Stimulated activated CD8-positive, alpha-beta memory T cell treated with anti-CD3 and anti-CD28 coated beads, Interleukin-7, amount 100 ng/mL, for 4 hours (primary cell): ENCODE results near the gene SYNGR1.

Experiments used
- DNase-seq, 2 donors: peaks; one replicate each; pipeline ENCODE4 v3.0.0-alpha.2; 2020; ENCODE audit warnings: low read depth in 2 of 2

SYNGR1 gene, protein sequence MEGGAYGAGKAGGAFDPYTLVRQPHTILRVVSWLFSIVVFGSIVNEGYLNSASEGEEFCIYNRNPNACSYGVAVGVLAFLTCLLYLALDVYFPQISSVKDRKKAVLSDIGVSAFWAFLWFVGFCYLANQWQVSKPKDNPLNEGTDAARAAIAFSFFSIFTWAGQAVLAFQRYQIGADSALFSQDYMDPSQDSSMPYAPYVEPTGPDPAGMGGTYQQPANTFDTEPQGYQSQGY

GRCh38 chr22:39349967-39350726 is at the start of gene SYNGR1:
SYNGR1 (plus strand) TSS chr22:39349991; CDS start chr22:39350011, 20 bp downstream.
- no peak for DNase-seq

DNA sequence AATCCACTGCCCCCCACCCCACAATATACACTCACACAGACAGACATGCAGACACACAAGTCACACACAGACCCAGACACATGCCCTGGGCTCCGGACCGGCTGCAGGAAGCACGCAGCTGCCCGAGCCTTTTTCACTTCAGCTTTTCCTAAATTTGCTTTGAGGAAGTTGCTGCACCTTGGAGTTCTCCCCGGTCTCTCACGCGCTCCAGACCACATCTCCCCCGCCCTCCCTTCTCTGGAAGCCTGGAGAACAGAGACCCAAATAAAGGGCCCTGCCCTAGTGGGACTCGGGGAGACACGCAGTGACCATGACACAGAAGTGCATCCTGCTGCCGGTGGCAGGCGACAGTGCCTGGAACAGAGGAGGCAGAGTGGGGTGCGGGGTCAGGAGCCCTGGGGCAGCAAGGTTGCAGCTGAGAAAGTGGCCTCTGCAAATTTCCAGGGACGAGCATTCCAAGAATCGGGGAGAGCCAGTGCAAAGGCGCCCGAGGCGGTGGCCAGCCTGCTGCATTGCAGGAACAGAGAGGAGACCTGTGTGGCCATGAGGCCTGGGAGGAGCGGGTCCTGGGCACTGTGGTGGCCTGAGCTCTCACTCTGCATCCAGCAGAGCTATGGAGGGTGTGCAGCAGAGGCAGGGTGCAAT is 49.5 kb upstream of the SYNGR1 start:
- DNase-seq, result no peak

DNA sequence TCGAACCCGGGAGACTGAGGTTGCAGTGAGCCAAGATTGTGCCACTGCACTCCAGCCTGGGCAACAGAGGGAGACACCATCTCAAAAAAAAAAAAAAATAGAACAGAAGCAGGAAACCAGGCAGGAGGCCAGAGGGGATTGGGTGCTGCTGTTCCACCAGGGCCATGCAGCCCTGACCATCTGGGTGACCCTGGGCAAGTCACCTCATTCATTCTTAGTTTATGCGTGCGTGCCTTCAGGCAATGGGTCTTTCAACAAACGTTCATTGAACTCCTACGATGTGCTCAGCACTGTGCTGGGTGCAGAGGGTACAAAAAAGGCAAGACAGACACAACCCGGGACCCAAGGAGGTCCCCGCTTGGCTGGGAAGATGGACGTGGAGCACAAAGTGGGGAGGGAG is 48.7 kb upstream of the SYNGR1 start:
- DNase-seq, result no peak

DNA sequence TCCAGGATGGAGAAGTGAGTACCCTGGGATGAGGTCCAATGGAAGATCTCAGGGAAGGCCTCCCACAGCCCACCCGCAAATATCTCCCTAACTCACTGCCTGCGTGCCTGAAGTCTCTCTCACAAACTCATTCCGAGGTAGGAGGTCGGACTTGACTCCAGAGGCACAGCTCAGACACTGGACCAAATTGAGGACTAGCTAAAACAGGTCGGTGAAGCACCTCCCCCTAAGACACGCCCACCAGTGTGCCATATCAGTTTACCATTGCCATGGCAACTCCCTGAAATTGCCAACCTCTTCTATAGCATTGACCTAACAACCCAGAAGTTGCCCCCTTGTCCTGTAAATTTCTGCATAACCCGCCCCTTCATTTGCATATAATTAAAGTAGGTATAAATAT is 47.9 kb upstream of the SYNGR1 start:
- DNase-seq, result no peak

GRCh38 chr22:39302431-39302960 is 47.3 kb upstream of the SYNGR1 start:
- DNase-seq, result no peak

GRCh38 chr22:39303358-39303757 is 46.4 kb upstream of the SYNGR1 start:
- DNase-seq, result no peak

DNA sequence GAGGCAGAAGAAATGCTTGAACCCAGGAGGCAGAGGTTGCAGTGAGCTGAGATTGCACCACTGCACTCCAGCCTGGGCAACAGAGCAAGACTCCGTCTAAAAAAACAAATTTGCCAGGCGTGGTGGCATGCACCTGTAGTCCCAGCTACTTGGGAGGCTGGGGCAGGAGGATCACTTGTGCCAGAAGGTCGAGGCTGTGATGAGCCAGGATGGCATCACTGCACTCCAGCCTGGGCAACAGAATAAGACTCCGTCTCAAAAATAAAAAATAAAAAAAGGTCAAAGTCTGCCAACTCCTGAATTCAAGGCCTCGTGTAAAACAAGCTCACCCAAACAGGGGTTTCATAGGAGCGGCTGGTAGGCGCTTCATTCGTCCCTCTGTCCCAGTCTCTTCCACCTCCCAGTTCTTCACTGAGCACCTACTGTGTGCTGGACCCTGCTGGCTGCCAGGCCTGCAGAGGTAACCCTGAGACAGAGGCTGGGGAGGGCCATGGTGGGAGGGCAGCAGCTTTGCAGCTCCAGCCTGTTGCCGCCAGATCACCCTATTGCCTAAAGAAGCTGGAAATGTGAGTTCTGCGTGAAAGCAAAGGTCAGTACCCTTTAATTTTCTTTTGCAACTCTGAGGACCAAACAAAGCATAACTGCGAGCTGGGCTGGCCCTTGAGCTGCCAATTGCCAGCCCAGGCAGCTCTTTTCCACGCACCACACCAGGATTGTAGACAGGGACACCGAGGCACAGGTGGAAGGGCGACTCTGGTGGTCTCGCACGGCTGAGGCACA is 45.7 kb upstream of the SYNGR1 start:
- DNase-seq, result no peak

DNA sequence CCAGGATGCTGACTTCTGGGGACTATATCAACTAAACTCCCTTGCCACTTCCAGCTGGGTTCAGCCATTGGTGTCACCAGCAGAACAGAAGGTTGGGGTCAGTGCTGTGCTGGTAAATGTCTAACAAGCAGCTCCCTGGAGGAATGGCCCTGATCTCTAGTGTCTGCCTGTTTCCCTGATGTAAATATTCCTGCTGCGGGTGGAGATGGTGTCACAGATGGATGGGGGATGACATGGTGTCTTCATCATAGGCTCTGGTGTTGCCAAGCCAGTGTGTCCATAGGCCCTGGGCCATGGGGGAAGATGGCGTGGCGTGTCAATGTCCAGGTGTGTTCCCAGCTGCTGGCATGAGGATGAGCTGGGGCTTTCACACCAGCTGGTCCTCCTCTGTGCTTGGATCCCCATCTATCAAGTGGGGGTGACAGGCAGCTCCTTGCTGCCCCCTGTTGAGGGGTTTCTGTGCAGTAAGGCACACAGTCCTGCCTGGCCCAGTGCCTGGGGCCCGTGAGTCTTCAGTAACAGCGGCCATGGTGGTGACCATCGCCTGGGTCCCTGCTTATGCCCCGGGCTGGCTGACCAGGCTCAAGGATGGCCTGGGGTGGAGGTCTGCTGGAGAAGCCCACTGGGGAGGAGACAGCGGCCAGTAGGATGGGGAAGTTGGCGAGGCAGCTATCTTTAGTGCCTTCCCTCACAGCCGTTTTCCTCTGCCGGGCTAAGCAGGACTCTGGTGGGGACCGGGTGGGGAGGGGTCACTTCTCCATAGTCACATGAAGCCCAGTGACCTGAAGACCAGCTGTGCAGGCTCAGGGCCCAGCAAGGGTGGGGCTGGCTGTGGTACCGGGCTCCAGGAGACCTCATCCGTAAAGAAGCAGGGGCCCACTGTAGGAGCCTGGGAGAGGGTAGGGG is 43.1 kb upstream of the SYNGR1 start:
- peak in 1 of 2 donors; percentile 41 for DNase-seq

GRCh38 chr22:39308614-39309363 is 41.0 kb upstream of the SYNGR1 start:
- no peak for DNase-seq

DNA sequence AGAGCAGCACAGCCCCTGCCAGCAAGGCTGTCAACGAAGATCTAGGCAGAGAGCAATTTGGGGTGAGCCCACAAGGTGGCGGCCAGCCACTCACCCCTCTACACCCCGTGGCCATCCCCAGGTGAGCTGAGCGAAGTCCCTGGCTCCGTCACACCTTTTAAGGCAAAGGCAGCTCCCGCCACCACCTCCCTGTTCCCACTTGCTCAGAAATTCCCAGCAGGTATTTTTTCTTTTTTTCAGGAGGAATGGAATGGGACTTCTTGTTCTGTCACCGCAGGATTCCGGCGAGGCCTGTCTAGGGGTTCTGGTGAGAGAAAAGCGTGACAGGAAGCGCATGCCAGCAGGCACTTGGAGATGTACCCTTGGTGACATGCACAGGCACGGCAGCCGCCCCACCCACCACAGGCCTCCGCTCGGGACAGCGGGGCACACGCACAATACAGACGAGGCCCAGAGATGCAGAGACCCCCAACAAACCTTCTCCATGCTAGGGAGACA is 40.4 kb upstream of the SYNGR1 start:
- no peak for DNase-seq

DNA sequence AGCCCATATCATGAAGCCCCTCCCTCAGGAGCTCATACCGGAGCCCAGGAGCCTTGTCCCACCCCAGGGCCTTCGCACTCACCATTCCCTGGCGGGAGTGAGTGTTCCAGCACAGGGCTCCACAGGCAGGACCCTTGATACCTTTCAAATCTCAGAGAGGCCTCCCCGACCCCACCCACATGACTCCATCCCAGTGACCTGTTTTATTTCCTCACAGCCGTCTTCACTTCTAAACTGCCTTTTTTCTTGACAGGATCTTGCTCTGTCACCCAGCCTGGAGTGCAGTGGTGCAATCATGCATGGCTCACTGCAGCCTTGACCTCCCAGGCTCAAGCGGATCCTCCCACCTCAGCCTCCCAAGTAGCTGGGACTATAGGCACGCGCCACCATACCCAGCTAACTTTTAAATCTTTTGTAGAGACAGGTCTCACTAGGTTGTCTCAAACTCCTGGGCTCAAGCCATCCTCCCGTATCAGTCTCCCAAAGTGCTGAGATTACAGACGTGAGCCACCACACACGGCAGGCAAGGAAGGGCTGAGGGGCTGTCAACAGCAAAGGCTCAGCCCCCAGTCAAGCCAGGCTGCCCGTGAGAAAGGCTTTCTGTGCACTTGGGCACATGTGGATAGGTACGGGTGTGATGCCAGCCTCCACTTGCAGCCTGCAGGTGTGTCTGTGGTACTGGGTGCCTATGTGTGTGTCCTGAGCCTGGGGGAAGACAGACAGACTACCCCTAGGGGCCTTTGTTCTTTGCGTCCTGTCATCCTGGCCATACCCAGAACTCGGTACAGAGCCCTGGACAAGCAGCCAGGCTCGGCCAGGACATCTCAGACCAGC is 39.7 kb upstream of the SYNGR1 start:
- DNase-seq, result no peak

DNA sequence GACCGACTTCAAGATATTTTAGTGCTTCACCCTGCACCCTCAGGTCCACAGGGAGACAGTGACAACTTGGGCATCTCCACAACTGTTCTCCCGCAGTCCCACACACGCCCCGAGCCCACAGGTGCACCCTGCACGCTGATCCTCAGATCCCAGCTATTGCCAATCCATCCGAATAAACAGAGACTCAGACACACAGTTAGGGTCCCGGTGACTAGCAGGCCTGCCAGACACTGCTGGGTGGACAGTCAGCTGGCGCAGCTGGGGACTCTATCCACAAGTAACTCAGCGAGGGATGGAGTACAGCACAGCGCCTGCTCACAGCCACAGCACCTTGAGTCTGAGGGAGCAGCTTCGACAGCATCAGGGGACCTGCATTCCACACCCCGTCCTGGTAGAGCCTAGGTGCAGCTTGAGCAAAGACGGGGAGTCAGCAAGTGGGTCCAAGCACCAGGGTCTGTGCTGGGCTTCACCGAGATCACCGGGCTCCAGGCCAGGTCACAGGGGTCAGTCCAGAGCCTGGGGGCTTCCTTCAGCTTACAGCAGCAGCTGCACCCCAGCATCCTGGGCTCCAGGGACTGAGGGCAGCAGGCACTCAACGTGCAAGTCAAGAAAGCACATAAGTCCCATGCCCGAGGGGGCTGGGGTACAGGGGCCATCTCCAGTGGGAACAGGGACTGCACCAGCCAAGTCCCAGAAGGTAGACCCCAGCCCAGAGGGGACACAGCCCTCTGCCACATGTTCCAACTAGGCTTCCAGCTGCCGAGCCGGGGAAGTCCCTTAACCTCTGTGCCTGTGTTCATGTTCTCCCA is 38.0 kb upstream of the SYNGR1 start:
- DNase-seq, result no peak

GRCh38 chr22:39312410-39312809 is 37.4 kb upstream of the SYNGR1 start:
- no peak for DNase-seq

- no peak for DNase-seq
Observed at GRCh38 chr22:39313258-39314001, 36.4 kb upstream of the SYNGR1 start.

GRCh38 chr22:39314251-39314971 is 35.4 kb upstream of the SYNGR1 start:
- DNase-seq, result no peak

DNA sequence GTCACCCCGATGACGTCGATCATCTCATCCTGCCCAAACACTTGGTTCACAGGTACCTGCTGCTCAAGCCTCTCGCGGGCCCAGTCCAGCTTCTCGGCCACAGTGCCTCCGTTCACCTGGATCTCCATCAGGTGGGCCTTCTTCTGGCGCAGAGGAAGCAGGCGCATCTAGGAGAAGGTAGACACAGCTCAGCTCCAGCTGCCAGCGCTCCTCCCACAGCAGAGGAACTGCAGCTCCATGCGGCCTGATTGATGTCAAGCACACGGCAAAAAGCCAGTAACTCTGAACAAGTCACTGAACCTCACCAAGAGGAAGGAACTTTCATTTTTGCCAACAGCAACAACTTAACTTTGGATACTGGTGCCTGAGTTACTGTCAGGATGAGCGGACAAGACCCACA is 34.4 kb upstream of the SYNGR1 start:
- no peak for DNase-seq
